ENCODE results near the gene WRAP73. TPM values are rescaled to one million over a fixed set of nuclear protein-coding genes. Genes with fewer than 3 reads are reported as not detected.

WRAP73 gene
- total and polyA plus RNA-seq, 9 of the 15 experiments (the other 6 are each of a cell fraction or from before 2014, with no cell fraction given): 4.3 to 51.8 (median 30.1) TPM

GRCh38 chr1:3581296-3582036 lies 68.4 kb downstream of the WRAP73 start:
- Histone ChIP-seq H3K36me3 (ENCODE audit: control insufficient read depth, insufficient read depth, low read length) (no peaks in the 10 kb centered on the region), H3K79me2 (ENCODE audit: control insufficient read depth, insufficient read depth, low read length) (no peaks in the 10 kb centered on the region), H3K4me1 (replicated peaks in 1 of 2; ENCODE audit: control insufficient read depth in 2 of 2, insufficient read depth in 2 of 2, low read length in 2 of 2) (peaks cover 0 to 3% of the 10 kb centered on the region in 2 experiments; a peak in 1 of 5 replicates), H3K9ac (ENCODE audit: insufficient read depth in 1 of 2, low read depth in 2 of 2, low read length in 2 of 2) (no peak overlapping the region), H4K20me1 (replicated peaks; ENCODE audit: control insufficient read depth, insufficient read depth, low read length) (0 out of 2 replicates have a peak, but pooled peaks cover 7% of the 10 kb centered on the region), H3K4me3 (no peak overlapping the region), H3K4me2 (ENCODE audit: insufficient read depth, low read length) (no peak overlapping the region), H3K27me3 (ENCODE audit: control insufficient read depth in 2 of 2, insufficient read depth in 2 of 2, low read length in 2 of 2) (peaks cover 9 to 32% of the 10 kb centered on the region in 2 experiments; a peak in 4 of 5 replicates), H3K9me1 (ENCODE audit: control insufficient read depth, insufficient read depth, low read length) (no peaks in the 10 kb centered on the region), H3K27ac (ENCODE audit: extremely low read depth, low read depth, low read length) (no peak overlapping the region), H3K9me3 (replicated peaks; ENCODE audit: control insufficient read depth, insufficient read depth, low read depth, low read length) (peaks cover 4% of the 10 kb centered on the region; the same call in 1 of the 2 replicates), H2AFZ (ENCODE audit: low read depth, low read length) (no peak overlapping the region)
- in situ Hi-C loops (cut with MboI) (no loop called here), intact Hi-C loops (cut with micrococcal nuclease) (no loop called here)
- no TSS peak for BruUV-seq (replicated peaks)
- ChIA-PET POLR2A (interaction anchor here (0.6 to 0.7 kb wide), 2 partner anchors 15 to 19 kb away, joined by 3 read pairs; no protein-coding TSS in a partner anchor), CTCF (ENCODE audit: low intra/inter-chr PET ratio) (no interaction called here)
- FAIRE-seq: no peak
- DNase-seq (ENCODE audit: extremely low read depth in 1 of 4, low spot score in 3 of 4): no peak
- ATAC-seq: no peak
- 3% methylated on average over 15 of the region's 16 CpGs for WGBS (ENCODE audit: insufficient coverage, low coverage, missing lambda C conversion rate)
- no peak for TF ChIP-seq ZNF253 (CRISPR knock-in tag; conservative IDR thresholded peaks at IDR 0.05)
- no peak for TF ChIP-seq RNF219 (CRISPR knock-in tag; IDR thresholded peaks at IDR 0.05)
- TF ChIP-seq MGA (IDR thresholded peaks at IDR 0.05): no peak
- no peak for TF ChIP-seq HNRNPLL (IDR thresholded peaks at IDR 0.05; ENCODE audit: low read depth, low read length, poor library complexity, severe bottlenecking)
- no peak for TF ChIP-seq EP400 (IDR thresholded peaks at IDR 0.05)
- no peak for TF ChIP-seq ZNF174 (CRISPR knock-in tag; IDR thresholded peaks at IDR 0.05)
